K562 (cell line): ENCODE measurements around the gene PPP2R3C. TPM values are rescaled to one million over a fixed set of nuclear protein-coding genes. Genes with fewer than 3 reads are reported as not detected.

Experiments
- ATAC-seq: fragments of 200-7000 bp; cut with Tn5 transposase; 3 replicates; pipeline ENCODE4 v1.9.1; 2020; ENCODE audit warnings: moderate library complexity
- BruUV-seq: library from RNA; stranded (reverse); fragments of 400-500 nt; replicated peaks from 2 replicates; lab custom pipeline; 2021; lab: Mats Ljungman, UMichigan
- CTCF ChIA-PET: fragments of 300-600 bp; formaldehyde crosslinking; extraction: SDS; loops from one replicate; lab custom pipeline; 2021; ENCODE audit warnings: low intra/inter-chr PET ratio; lab: Yijun Ruan, JAX
- POLR2A ChIA-PET: fragments of 300-600, 350-650 bp; sonication (Branson Sonifier 250); formaldehyde crosslinking; extraction: SDS; loops from one replicate; lab custom pipeline; 2021; ENCODE audit warnings: antibody characterized with exemption, inconsistent platforms; lab: Yijun Ruan, JAX
- DNase-seq, 4 experiments: peaks; one replicate each; pipeline versions ENCODE4 v3.0.0 to v3.0.0-alpha.2; 2011 to 2018; ENCODE audit warnings: low spot score in 3 of 4, mixed read lengths in 3 of 4; ENCODE audit errors: extremely low read depth in 1 of 4
- FAIRE-seq: peaks from 2 replicates; lab custom pipeline; 2011; peaks lifted over from hg19 to GRCh38; lab: Jason Lieb, UNC
- H2AFZ ChIP-seq: 2 replicates; pipeline ENCODE4 v1.6.0; 2011; ENCODE audit warnings: low read depth, low read length, control low read depth, inconsistent platforms
- H3K27ac ChIP-seq: fragments of 200-600 bp; 3 replicates; pipeline ENCODE4 v1.8.0; 2011; ENCODE audit warnings: low read depth, mild to moderate bottlenecking, control low read depth, inconsistent platforms, low read length, moderate library complexity, mixed read lengths; ENCODE audit errors: extremely low read depth
- H3K27me3 ChIP-seq, 2 experiments: fragments of 300-600 bp in 1 of 2; 2 replicates in 1 of 2; 3 replicates in 1 of 2; pipeline versions ENCODE4 v1.6.0 to v1.8.0; 2011; ENCODE audit warnings: inconsistent platforms in 2 of 2, low read length in 2 of 2, mild to moderate bottlenecking in 1 of 2, mixed read lengths in 1 of 2, moderate library complexity in 1 of 2; ENCODE audit not compliant: control insufficient read depth in 2 of 2, insufficient read depth in 2 of 2
- H3K36me3 ChIP-seq: fragments of 300-600 bp; 3 replicates; pipeline ENCODE4 v1.8.0; 2011; ENCODE audit warnings: mild to moderate bottlenecking, low read length, inconsistent platforms; ENCODE audit not compliant: control insufficient read depth, insufficient read depth
- H3K4me1 ChIP-seq, 2 experiments: fragments of 200-600 bp in 1 of 2; replicated peaks in 1 of 2; 2 replicates in 1 of 2; 3 replicates in 1 of 2; pipeline versions ENCODE4 v1.5.1 to v1.8.0; 2011; ENCODE audit warnings: inconsistent platforms in 2 of 2, low read length in 2 of 2, mild to moderate bottlenecking in 1 of 2, mixed read lengths in 1 of 2, moderate library complexity in 1 of 2; ENCODE audit not compliant: control insufficient read depth in 2 of 2, insufficient read depth in 2 of 2
- H3K4me2 ChIP-seq: 2 replicates; pipeline ENCODE4 v1.6.1; 2011; ENCODE audit warnings: low read length, control low read depth, inconsistent platforms, mixed read lengths; ENCODE audit not compliant: insufficient read depth
- H3K4me3 ChIP-seq: fragments of 200-600 bp; sonication (generic), shearing (Covaris generic); 2 replicates; pipeline ENCODE4 v1.5.1; 2016; ENCODE audit warnings: control low read depth, inconsistent platforms
- H3K79me2 ChIP-seq: fragments of 200-600 bp; 3 replicates; pipeline ENCODE4 v1.8.0; 2011; ENCODE audit warnings: low read length, inconsistent platforms; ENCODE audit not compliant: control insufficient read depth, insufficient read depth
- H3K9ac ChIP-seq, 2 experiments: 2 replicates each; pipeline versions ENCODE4 v1.6.0 to v1.6.1; 2011; ENCODE audit warnings: low read depth in 2 of 2, low read length in 2 of 2, control low read depth in 1 of 2, inconsistent platforms in 1 of 2, mild to moderate bottlenecking in 1 of 2, mixed read lengths in 1 of 2; ENCODE audit not compliant: insufficient read depth in 1 of 2
- H3K9me1 ChIP-seq: one replicate; pipeline ENCODE4 v1.6.0; 2011; ENCODE audit warnings: inconsistent platforms, mild to moderate bottlenecking, low read length, moderate library complexity; ENCODE audit not compliant: control insufficient read depth, insufficient read depth
- H3K9me3 ChIP-seq: replicated peaks from 2 replicates; pipeline ENCODE4 v1.5.1; 2011; ENCODE audit warnings: low read depth, low read length, inconsistent platforms; ENCODE audit not compliant: control insufficient read depth, insufficient read depth
- H4K20me1 ChIP-seq: replicated peaks from 2 replicates; pipeline ENCODE4 v1.6.1; 2011; ENCODE audit warnings: low read length, inconsistent platforms, mixed read lengths; ENCODE audit not compliant: control insufficient read depth, insufficient read depth
- BCLAF1 ChIP-seq, 2 experiments: fragments of 450-650 bp in 1 of 2; IDR thresholded peaks; 2 replicates each; pipeline ENCODE4 v1.6.1; 2011 to 2017; ENCODE audit warnings: low read depth in 2 of 2, antibody characterized with exemption in 1 of 2, borderline replicate concordance in 1 of 2, low read length in 1 of 2, mild to moderate bottlenecking in 1 of 2, mixed read lengths in 1 of 2; ENCODE audit not compliant: control insufficient read depth in 1 of 2
- CHD4 ChIP-seq: fragments of 200-600 bp; sonication (generic); IDR thresholded peaks from 3 replicates; pipeline ENCODE4 v1.6.1; 2012; ENCODE audit warnings: low read depth, mild to moderate bottlenecking, mixed read lengths, low read length, inconsistent platforms; ENCODE audit not compliant: insufficient read depth, insufficient replicate concordance, poor library complexity, severe bottlenecking
- DDX20 ChIP-seq: fragments of 450-650 bp; IDR thresholded peaks from 2 replicates; pipeline ENCODE4 v1.6.1; 2016; ENCODE audit warnings: missing genetic modification characterization, low read depth, mild to moderate bottlenecking, missing compliant biosample characterization, moderate library complexity
- ETV6 ChIP-seq, 3 experiments: fragments of 150-350 bp in 1 of 3; sonication (generic) in 1 of 3; formaldehyde crosslinking in 1 of 3; IDR thresholded peaks; 2 replicates each; pipeline versions ENCODE4 v1.6.1 to v1.8.0; 2014 to 2022; ENCODE audit warnings: borderline replicate concordance in 2 of 3, low read depth in 2 of 3, antibody characterized with exemption in 1 of 3, low read length in 1 of 3, mild to moderate bottlenecking in 1 of 3, missing genetic modification reagents in 1 of 3
- HINFP ChIP-seq: fragments of 450-650 bp; conservative IDR thresholded peaks from 2 replicates; pipeline ENCODE4 v1.6.1; 2016; ENCODE audit warnings: missing genetic modification characterization, low read depth, mild to moderate bottlenecking, control low read depth, missing compliant biosample characterization
- HMBOX1 ChIP-seq: sonication (generic); IDR thresholded peaks from 2 replicates; pipeline ENCODE4 v1.6.1; 2016
- NCOA1 ChIP-seq: fragments of 450-650 bp; IDR thresholded peaks from 2 replicates; pipeline ENCODE4 v1.6.1; 2016; ENCODE audit warnings: low read depth
- POLR3A ChIP-seq: IDR thresholded peaks from 2 replicates; pipeline ENCODE4 v1.6.1; 2011; ENCODE audit warnings: borderline replicate concordance, mild to moderate bottlenecking, moderate library complexity; ENCODE audit not compliant: insufficient read length, insufficient read depth; ENCODE audit errors: extremely low read depth
- SMARCB1 ChIP-seq: IDR thresholded peaks from 2 replicates; pipeline ENCODE4 v1.6.1; 2011; ENCODE audit warnings: improper control_type of control experiment, low read depth; ENCODE audit not compliant: insufficient read length
- STAT5B ChIP-seq: fragments of 250-450 bp; sonication (Bioruptor Pico); IDR thresholded peaks from 2 replicates; pipeline ENCODE4 v1.8.0; 2021; ENCODE audit warnings: mild to moderate bottlenecking, inconsistent platforms
- ZNF449 ChIP-seq: fragments of 250-450 bp; sonication (Bioruptor Pico); IDR thresholded peaks from 2 replicates; pipeline ENCODE4 v1.8.0; 2022; ENCODE audit warnings: moderate library complexity, mild to moderate bottlenecking, inconsistent platforms
- ZNF717 ChIP-seq: fragments of 250-450 bp; sonication (Bioruptor Pico); IDR thresholded peaks from 2 replicates; pipeline ENCODE4 v1.5.0; 2021
- whole genome bisulfite sequencing: fragments of 100-300 bp; shearing (Covaris generic); methylation state at CpG from one replicate; pipeline ENCODE4 v1.1.6; 2016; ENCODE audit warnings: low coverage, mixed read lengths; ENCODE audit not compliant: insufficient coverage; ENCODE audit errors: missing lambda C conversion rate; 5-methylcytosine and 5-hydroxymethylcytosine counted together
- in situ Hi-C: fragments of 300-500 bp; cut with MboI; formaldehyde crosslinking; loops from 4 replicates; pipeline ENCODE4 v1.15.0; 2018; ENCODE audit warnings: inconsistent platforms, mixed read lengths
- intact Hi-C: fragments of 100-400 bp; cut with micrococcal nuclease; formaldehyde crosslinking; loops from 2 replicates; pipeline ENCODE4 v1.14.2; 2022
- polyA plus RNA-seq, 8 experiments: library from polyadenylated mRNA; depleted of rRNA in 4 of 8; stranded (reverse) in 5 of 8; unstranded in 3 of 8; fragments of >200 nt; fragmentation: Nextera tagmentation in 2 of 8; fragmentation: Illumina TruSeq in 1 of 8; extraction: Ambion mirVana in 2 of 8; extraction: Trizol in 1 of 8; gene quantifications; 2 replicates each; pipeline versions ENCODE4 v1.2.1 to v1.2.3, GENCODE V29; 2011 to 2014; ENCODE audit warnings: inconsistent platforms in 1 of 8, missing spikeins in 1 of 8
- total RNA-seq, 7 experiments: library from RNA; depleted of rRNA in 6 of 7; stranded (reverse); fragments of >200 nt in 6 of 7; fragmentation: Illumina TruSeq in 2 of 7; extraction: Trizol in 2 of 7; gene quantifications; 2 replicates each; pipeline versions ENCODE4 v1.2.1 to v1.2.3, GENCODE V29; 2011 to 2021; ENCODE audit warnings: low replicate concordance in 1 of 7

Gene PPP2R3C
- total and polyA plus RNA-seq, 9 of the 15 experiments (the other 6 are each of a cell fraction or from before 2014, with no cell fraction given), result 14.7 to 43.3 (median 22.7) TPM

- Histone ChIP-seq H3K9me3 (no peaks in the 10 kb centered on the region), H3K27me3 (no peaks in the 10 kb centered on the region), H3K9ac (no peak overlapping the region), H3K9me1 (no peaks in the 10 kb centered on the region), H3K4me3 (no peak overlapping the region), H4K20me1 (no peaks in the 10 kb centered on the region), H3K36me3 (peaks cover 30% of the 10 kb centered on the region; the same call in 1 of the 3 replicates), H3K4me1 (no peaks in the 10 kb centered on the region), H3K27ac (no peak overlapping the region), H2AFZ (no peak overlapping the region), H3K79me2 (no peaks in the 10 kb centered on the region), H3K4me2 (no peak overlapping the region)
- DNase-seq (no peak), FAIRE-seq (no peak), ATAC-seq (no peak)
- BruUV-seq, result no TSS peak
- no CpG with 5 or more reads among the region's 1 CpG for WGBS
- ChIA-PET CTCF (no interaction called here), POLR2A (no interaction called here)
- TF ChIP-seq DDX20 (tag) (no peak), NCOA1 (no peak), HINFP (tag) (no peak), POLR3A (no peak), STAT5B (CRISPR knock-in tag) (no peak), ZNF717 (CRISPR knock-in tag) (no peak), HMBOX1 (no peak), ETV6 (IDR thresholded peaks at IDR 0.05; ENCODE audit: borderline replicate concordance in 1 of 2, low read depth in 2 of 2, low read length in 1 of 2) (no peak), ETV6 (CRISPR knock-in tag; IDR thresholded peaks at IDR 0.05; ENCODE audit: borderline replicate concordance) (no peak), BCLAF1 (IDR thresholded peaks at IDR 0.05; ENCODE audit: borderline replicate concordance in 1 of 2, control insufficient read depth in 1 of 2, low read depth in 2 of 2, low read length in 1 of 2) (no peak), SMARCB1 (no peak), CHD4 (no peak), ZNF449 (CRISPR knock-in tag) (no peak)
- in situ Hi-C loops, result no loop called here
- intact Hi-C loops, result no loop called here
These were observed 42.0 kb downstream of the PPP2R3C start for GRCh38 chr14:35079742-35080141.
